HT-29 (cell line): Measurements from ENCODE around the gene DCLK1. TPM values are rescaled to one million over a fixed set of nuclear protein-coding genes. Genes with fewer than 3 reads are reported as not detected.
"Not testable (repeated sequence)": the region's sequence is repeated elsewhere in the genome, so short reads cannot be mapped to it uniquely, and the experiment has no call there.

Experiments used
- DNase-seq: peaks from one replicate; pipeline ENCODE4 v3.0.0-alpha.2; 2015; ENCODE audit warnings: low spot score
- total RNA-seq: library from RNA; depleted of rRNA; stranded (reverse); fragments of >200 nt; shearing (Covaris generic); gene quantifications from 2 replicates; pipeline ENCODE4 v1.2.3, GENCODE V29; 2014

Gene DCLK1
- total RNA-seq, 1 experiment from 2014 or later = not detected

- DNase-seq = no peak
These were observed 732 bp upstream of the DCLK1 start for GRCh38 chr13:36131931-36132297.

- no peak for DNase-seq
These were observed 495 bp downstream of the DCLK1 start for GRCh38 chr13:36130552-36131221.

- DNase-seq = no peak
These were observed 1.0 kb downstream of the DCLK1 start for GRCh38 chr13:36130193-36130551.

GRCh38 chr13:36129539-36129938, 1.6 kb downstream of the DCLK1 start:
- no peak for DNase-seq

- no peak for DNase-seq
These were observed 4.7 kb downstream of the DCLK1 start for GRCh38 chr13:36126491-36126890.

GRCh38 chr13:36125841-36126240, 5.3 kb downstream of the DCLK1 start:
- no peak for DNase-seq

- no peak for DNase-seq
These were observed 6.9 kb downstream of the DCLK1 start for GRCh38 chr13:36124236-36124822.

- DNase-seq = no peak
These were observed 15.9 kb downstream of the DCLK1 start for GRCh38 chr13:36115306-36115705.

- DNase-seq = no peak
These were observed 16.9 kb downstream of the DCLK1 start for GRCh38 chr13:36114233-36114632.

- DNase-seq = no peak
These were observed 22.2 kb downstream of the DCLK1 start for GRCh38 chr13:36108954-36109353.

GRCh38 chr13:36108342-36108741, 22.8 kb downstream of the DCLK1 start:
- no peak for DNase-seq

GRCh38 chr13:36107521-36107920, 23.7 kb downstream of the DCLK1 start:
- DNase-seq = no peak

GRCh38 chr13:36105726-36106125, 25.5 kb downstream of the DCLK1 start:
- no peak for DNase-seq

- DNase-seq = no peak
These were observed 28.5 kb downstream of the DCLK1 start for GRCh38 chr13:36102721-36103120.

- not testable (repeated sequence) for DNase-seq
These were observed 29.3 kb downstream of the DCLK1 start for GRCh38 chr13:36101907-36102306.

- DNase-seq = no peak
These were observed 30.0 kb downstream of the DCLK1 start for GRCh38 chr13:36101157-36101556.

GRCh38 chr13:36098080-36098479, 33.1 kb downstream of the DCLK1 start:
- no peak for DNase-seq

GRCh38 chr13:36096461-36097416, 34.4 kb downstream of the DCLK1 start:
- DNase-seq = peak; percentile 13

GRCh38 chr13:36094478-36094877, 36.7 kb downstream of the DCLK1 start:
- no peak for DNase-seq

GRCh38 chr13:36090592-36090991, 40.6 kb downstream of the DCLK1 start:
- no peak for DNase-seq

GRCh38 chr13:36089130-36089647, 42.0 kb downstream of the DCLK1 start:
- DNase-seq = no peak

- no peak for DNase-seq
These were observed 42.7 kb downstream of the DCLK1 start for GRCh38 chr13:36088463-36088862.
